Liver (tissue), 9 donors: ENCODE data around the gene FAM236D. TPM values are rescaled to one million over a fixed set of nuclear protein-coding genes. Genes with fewer than 3 reads are reported as not detected.
"Not testable (repeated sequence)": the region's sequence is repeated elsewhere in the genome, so short reads cannot be mapped to it uniquely, and the experiment has no call there.

Experiments used
- DNase-seq: peaks from one replicate; pipeline ENCODE4 v3.0.0-alpha.2; 2017; ENCODE audit warnings: low spot score
- H3K27ac ChIP-seq, 2 donors: one replicate each; pipeline ENCODE4 v1.7.0; 2013; ENCODE audit warnings: inconsistent platforms in 2 of 2, low read length in 2 of 2, control low read depth in 1 of 2, low read depth in 1 of 2, mild to moderate bottlenecking in 1 of 2
- H3K27me3 ChIP-seq, 4 donors: one replicate each; pipeline versions ENCODE4 v1.6.1 to v1.7.0; 2013; ENCODE audit warnings: low read length in 3 of 4, inconsistent platforms in 1 of 4, mild to moderate bottlenecking in 1 of 4, moderate library complexity in 1 of 4; ENCODE audit not compliant: control insufficient read depth in 4 of 4, insufficient read depth in 4 of 4
- H3K36me3 ChIP-seq, 4 donors: one replicate each; pipeline versions ENCODE4 v1.6.1 to v1.7.0; 2013; ENCODE audit warnings: low read length in 3 of 4, mild to moderate bottlenecking in 3 of 4, low read depth in 1 of 4, moderate library complexity in 1 of 4; ENCODE audit not compliant: control insufficient read depth in 4 of 4, insufficient read depth in 3 of 4
- H3K4me1 ChIP-seq, 4 donors: one replicate each; pipeline versions ENCODE4 v1.6.1 to v1.7.0; 2013; ENCODE audit warnings: low read length in 3 of 4, mild to moderate bottlenecking in 3 of 4, moderate library complexity in 1 of 4; ENCODE audit not compliant: control insufficient read depth in 4 of 4, insufficient read depth in 4 of 4
- H3K4me3 ChIP-seq, 3 donors: one replicate each; pipeline versions ENCODE4 v1.6.1 to v1.7.0; 2013; ENCODE audit warnings: low read length in 3 of 3, control low read depth in 1 of 3, low read depth in 1 of 3, mild to moderate bottlenecking in 1 of 3
- H3K9ac ChIP-seq, 2 donors: one replicate each; pipeline ENCODE4 v1.7.0; 2013; ENCODE audit warnings: low read length in 2 of 2, mild to moderate bottlenecking in 2 of 2, moderate library complexity in 2 of 2, control low read depth in 1 of 2, low read depth in 1 of 2
- H3K9me3 ChIP-seq, 4 donors: one replicate each; pipeline versions ENCODE4 v1.6.1 to v1.7.0; 2013; ENCODE audit warnings: low read length in 3 of 4; ENCODE audit not compliant: control insufficient read depth in 4 of 4
- WGBS: extraction: QIAGEN DNeasy Blood & Tissue Kit; methylation state at CpG from one replicate; pipeline ENCODE4 v1.1.7; 2013; 5-methylcytosine and 5-hydroxymethylcytosine counted together
- polyA plus RNA-seq, 2 donors: library from polyadenylated mRNA; stranded (reverse) in 1 of 2; unstranded in 1 of 2; fragments of 200-250 nt in 1 of 2; fragments of >200 nt in 1 of 2; fragmentation: Nextera tagmentation in 1 of 2; extraction: Ambion mirVana in 1 of 2; gene quantifications; one replicate each; pipeline versions ENCODE4 v1.2.1 to v1.2.3, GENCODE V29; 2013 to 2015
- total RNA-seq, 2 donors: library from RNA; depleted of rRNA; stranded (reverse); fragments of >200 nt; gene quantifications; one replicate each; pipeline ENCODE4 v1.2.3, GENCODE V29; 2014
- donor health status: healthy.
- donor health status: healthy.
- donor health status: healthy.
- donor health status: healthy.
- donor health status: healthy.

The FAM236D gene
- total RNA-seq (not detected), polyA plus RNA-seq (not detected)

DNA sequence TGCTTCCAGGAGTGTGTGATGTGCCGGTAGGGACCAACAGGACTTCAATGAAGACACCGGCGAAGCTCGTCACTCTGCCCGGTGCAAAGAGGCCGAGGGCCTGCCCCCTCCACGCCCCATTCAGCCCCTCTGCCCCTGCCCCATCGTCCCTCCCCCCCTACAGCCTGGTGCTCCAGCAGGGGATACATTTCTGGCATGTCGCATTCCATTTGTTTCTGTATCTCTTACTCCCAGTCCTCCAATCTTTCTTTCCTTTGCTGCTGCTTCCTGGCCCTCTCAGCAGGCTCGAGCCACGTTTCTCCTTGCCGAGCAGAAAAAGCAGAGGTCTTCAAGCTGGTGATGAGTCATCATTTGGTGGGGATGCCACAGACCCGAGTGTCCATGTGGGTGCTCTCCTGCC is at the start of gene FAM236D:
Gene FAM236D (minus strand): TSS at position 101 of the 400 bp plus-strand sequence. CDS start 100 bp downstream, at position 1.
- H3K4me1 ChIP-seq, DNase-seq, H3K36me3 ChIP-seq, H3K4me3 ChIP-seq, H3K9ac ChIP-seq, H3K27ac ChIP-seq, H3K9me3 ChIP-seq, H3K27me3 ChIP-seq: not testable (repeated sequence)
- WGBS, result no CpG with 5 or more reads among the region's 13 CpGs

DNA sequence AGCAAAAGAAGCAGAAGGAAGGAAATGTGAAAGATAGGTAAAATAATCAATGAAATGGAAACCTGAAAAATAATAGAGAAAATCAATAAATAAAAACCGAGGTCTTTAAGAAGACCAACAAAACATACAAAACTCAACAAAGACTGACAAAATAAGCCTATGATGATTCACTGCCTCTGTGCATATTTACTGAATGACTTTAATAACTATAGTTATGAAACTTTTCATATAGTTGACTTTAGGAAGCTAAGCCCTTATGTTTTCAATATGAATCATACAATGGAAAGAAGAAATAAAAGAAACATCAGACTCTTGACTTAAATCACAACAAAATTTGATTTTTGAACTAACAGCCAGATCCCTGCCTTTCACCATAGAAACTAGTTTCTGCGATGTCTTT is 29.5 kb upstream of the FAM236D start:
- H3K4me3 ChIP-seq, DNase-seq, H3K27ac ChIP-seq, H3K9ac ChIP-seq, H3K4me1 ChIP-seq, H3K27me3 ChIP-seq, H3K9me3 ChIP-seq, H3K36me3 ChIP-seq: not testable (repeated sequence)
- no CpG with 5 or more reads among the region's 2 CpGs for whole genome bisulfite sequencing

DNA sequence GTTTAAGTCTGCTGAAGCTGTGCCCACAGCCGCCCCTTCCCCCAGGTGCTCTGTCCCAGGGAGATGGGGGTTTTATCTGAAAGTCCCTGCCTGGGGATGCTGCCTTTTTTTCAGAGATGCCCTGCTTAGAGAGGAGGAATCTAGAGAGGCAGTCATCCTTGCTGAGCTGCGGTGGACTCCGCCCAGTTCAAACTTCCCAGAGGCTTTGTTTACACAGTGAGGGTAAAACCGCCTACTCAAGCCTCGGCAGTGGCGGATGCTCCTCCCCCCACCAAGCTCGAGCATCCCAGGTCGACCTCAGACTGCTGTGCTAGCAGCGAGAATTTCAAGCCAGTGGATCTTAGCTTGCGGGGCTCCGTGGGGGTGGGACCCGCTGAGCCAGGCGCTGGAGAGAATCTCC is 22.7 kb upstream of the FAM236D start:
- not testable (repeated sequence) for H3K27me3 ChIP-seq, H3K27ac ChIP-seq, H3K9me3 ChIP-seq, H3K4me1 ChIP-seq, H3K4me3 ChIP-seq, H3K36me3 ChIP-seq, DNase-seq, H3K9ac ChIP-seq
- no CpG with 5 or more reads among the region's 13 CpGs for WGBS

DNA sequence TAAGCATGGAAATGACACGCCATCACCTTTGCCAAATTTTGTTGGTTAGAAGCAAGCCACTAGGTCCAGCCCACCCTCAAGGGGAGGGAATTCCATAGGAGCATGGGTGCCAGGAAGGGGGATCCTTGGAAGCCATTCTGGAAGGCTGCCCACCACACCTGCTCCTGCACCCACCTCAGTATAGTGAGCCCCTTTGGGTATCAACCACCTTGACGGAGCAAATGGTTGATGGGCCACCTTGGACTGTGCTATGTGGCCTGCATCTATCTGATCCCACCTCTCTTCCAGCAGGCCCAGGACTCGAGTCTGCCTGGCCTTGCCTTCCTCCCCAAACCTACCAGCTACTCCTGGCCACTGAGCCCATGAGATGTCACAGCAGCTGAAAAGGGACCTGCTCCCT is 17.6 kb downstream of the FAM236D start:
- H3K27ac ChIP-seq, H3K27me3 ChIP-seq, H3K9me3 ChIP-seq, H3K9ac ChIP-seq, H3K4me1 ChIP-seq, H3K36me3 ChIP-seq, H3K4me3 ChIP-seq, DNase-seq: not testable (repeated sequence)
- WGBS, result 88% methylated on average over 1 of the region's 3 CpGs

DNA sequence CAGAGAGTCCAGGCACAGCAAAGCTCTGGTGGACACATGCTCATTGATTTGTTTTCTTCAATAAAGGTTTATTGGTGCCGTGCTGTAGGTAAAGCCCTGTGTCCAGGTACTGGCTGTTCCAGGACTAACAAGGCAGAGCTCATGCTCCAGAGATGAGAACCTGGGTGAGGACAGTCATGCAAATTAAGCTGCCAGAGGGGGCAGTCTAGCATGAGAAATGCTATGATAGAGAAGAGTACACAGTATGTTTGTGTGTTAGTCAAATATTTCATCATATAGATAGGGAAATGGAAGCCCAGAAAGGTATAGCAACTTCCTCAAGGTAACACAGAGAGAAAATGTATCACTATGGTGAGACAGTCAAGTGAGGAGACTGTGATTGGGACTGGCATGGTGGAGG is 19.9 kb downstream of the FAM236D start:
- not testable (repeated sequence) for H3K36me3 ChIP-seq, H3K27me3 ChIP-seq, DNase-seq, H3K9me3 ChIP-seq, H3K4me1 ChIP-seq, H3K27ac ChIP-seq, H3K4me3 ChIP-seq, H3K9ac ChIP-seq
- no CpG with 5 or more reads among the region's 1 CpG for WGBS

DNA sequence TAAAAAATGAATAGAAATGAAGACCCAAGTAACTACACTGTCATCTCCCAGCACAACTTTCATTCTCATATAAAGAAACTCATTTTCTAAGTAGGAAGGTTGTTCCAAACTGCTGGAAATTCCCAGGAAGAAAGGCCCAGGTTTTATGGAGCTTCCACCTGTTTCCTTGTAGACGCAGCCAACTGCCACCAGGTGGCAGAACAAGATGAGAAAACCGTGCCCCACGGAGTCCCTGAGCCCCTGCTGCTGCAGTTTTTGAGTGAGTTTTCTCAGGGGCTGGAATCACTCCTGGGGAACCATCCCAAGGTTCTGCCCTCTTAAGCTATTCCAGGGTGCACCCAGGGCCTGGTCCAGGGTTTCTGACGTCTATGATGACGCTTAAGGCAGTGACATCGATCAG is 24.0 kb downstream of the FAM236D start:
- H3K27ac ChIP-seq, H3K4me1 ChIP-seq, H3K4me3 ChIP-seq, DNase-seq, H3K27me3 ChIP-seq, H3K9ac ChIP-seq, H3K9me3 ChIP-seq, H3K36me3 ChIP-seq: not testable (repeated sequence)
- no CpG with 5 or more reads among the region's 6 CpGs for WGBS

DNA sequence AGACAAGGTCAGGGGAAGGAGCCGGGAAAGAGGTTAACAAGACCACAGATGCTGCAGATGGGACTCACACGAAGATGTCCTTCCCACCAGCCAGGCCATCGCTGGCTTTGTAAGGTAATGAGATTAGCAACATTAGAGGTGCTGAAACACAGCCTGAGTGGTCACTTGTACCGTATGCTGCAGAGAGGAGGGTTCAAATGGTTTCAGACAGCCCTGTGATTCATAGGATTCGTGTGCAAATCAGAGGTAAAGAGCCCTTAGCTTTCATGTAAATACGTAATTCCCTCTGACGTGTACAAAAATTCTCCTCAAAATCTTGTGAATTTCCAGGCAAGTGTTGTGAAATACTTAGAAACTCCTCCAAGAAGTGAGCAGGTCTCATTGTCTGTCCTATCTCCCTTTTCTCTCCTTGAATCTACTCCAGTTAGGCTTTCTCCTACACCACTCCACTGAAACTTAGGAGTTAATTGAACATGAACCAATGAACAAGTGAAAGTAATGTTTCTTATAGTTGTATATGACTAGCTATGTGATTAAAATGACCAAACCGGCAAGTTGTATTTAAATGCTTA is 24.6 kb downstream of the FAM236D start:
- not testable (repeated sequence) for DNase-seq

DNA sequence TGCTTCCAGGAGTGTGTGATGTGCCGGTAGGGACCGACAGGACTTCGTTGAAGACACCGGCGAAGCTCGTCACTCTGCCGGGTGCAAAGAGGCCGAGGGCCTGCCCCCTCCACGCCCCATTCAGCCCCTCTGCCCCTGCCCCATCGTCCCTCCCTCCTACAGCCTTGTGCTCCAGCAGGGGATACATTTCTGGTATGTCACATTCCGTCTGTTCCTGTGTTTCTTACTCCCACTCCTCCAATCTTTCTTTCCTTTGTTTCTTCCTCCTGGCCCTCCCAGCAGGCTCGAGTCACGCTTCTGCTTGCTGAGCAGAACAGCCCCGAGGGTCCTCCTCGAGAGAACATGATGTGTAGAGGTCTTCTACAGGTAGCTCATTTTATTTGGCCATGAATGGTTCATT is 25.4 kb downstream of the FAM236D start, which contains the start of gene FAM236B:
Gene FAM236B (minus strand): TSS at position 101 of the 400 bp plus-strand sequence. CDS start 100 bp downstream, at position 1.
- not testable (repeated sequence) for H3K36me3 ChIP-seq, H3K27ac ChIP-seq, H3K27me3 ChIP-seq, H3K4me3 ChIP-seq, H3K4me1 ChIP-seq, H3K9me3 ChIP-seq, H3K9ac ChIP-seq, DNase-seq
- WGBS, result no CpG with 5 or more reads among the region's 15 CpGs

More for the DNA sequence above, 24.6 kb downstream of the FAM236D start:
- not testable (repeated sequence) for H3K9me3 ChIP-seq, H3K4me3 ChIP-seq, H3K27ac ChIP-seq, H3K36me3 ChIP-seq, H3K9ac ChIP-seq, H3K4me1 ChIP-seq, H3K27me3 ChIP-seq
- no CpG with 5 or more reads among the region's 8 CpGs for WGBS

DNA sequence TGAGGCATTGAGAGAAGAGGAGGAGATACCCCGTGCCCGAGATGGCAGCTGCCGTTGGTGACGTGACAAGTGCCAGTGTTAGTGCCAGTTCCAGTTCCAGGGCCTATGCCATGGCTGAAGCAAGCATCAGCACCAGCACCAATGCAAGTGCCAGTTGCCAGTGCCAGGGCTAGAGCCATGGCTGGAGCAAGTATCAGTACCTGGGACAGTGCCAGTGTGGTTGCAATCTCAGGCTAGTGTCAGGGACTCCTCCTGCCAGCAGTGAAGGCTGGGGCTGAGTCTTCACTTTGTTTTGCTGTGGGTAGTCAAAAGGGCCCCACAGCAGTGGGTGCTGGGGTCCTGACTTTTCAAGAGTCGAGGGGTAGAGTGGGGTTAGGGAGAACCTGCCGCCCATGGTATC is 29.9 kb downstream of the FAM236D start:
- WGBS, result no CpG with 5 or more reads among the region's 6 CpGs
- H3K4me3 ChIP-seq, H3K9ac ChIP-seq, H3K27ac ChIP-seq, H3K4me1 ChIP-seq, H3K27me3 ChIP-seq, DNase-seq, H3K9me3 ChIP-seq, H3K36me3 ChIP-seq: not testable (repeated sequence)
